Epithelial cell of proximal tubule (primary cell): ENCODE results near the gene BBIP1. TPM values are rescaled to one million over a fixed set of nuclear protein-coding genes. Genes with fewer than 3 reads are reported as not detected.
A peak's percentile ranks its signal among the peaks of the same experiment; 100 is the strongest.

Experiments
- DNase-seq: peaks from one replicate; pipeline ENCODE4 v3.0.0-alpha.2; 2011; ENCODE audit warnings: low read depth
- H3K4me3 ChIP-seq: 2 replicates; pipeline ENCODE4 v1.5.1; 2011; ENCODE audit warnings: low read depth, mild to moderate bottlenecking, low read length
- total RNA-seq: library from RNA; depleted of rRNA; stranded (reverse); fragments of >200 nt; gene quantifications from 2 replicates; pipeline ENCODE4 v1.2.3, GENCODE V29; 2015
- TF ChIP-seq, protein P1 (sequence below): conservative IDR thresholded peaks from 2 replicates; pipeline ENCODE4 v1.5.1; 2012; ENCODE audit warnings: low read depth, mild to moderate bottlenecking, low read length

Gene BBIP1
- total RNA-seq, 1 donor from 2014 or later: 27.0 TPM

DNA sequence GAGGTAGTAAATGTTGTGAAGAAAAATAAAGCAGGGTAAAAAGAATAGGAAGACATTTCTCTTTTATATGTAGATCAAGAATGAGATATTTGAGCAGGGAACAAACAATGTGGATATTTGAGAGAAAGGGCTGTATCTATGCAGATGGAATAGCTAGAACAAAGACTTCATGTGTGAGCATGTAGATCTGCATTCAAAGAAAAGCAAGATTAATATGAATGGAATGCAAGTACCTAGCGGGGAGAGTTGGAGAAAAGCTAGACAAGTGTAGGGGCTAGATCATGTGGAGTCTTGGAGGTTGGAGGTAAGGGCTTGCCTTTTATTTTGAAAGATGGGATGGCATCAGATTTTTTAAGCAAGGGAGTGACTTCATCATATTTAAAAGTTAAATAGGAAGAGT is 27.5 kb upstream of the BBIP1 start:
- DNase-seq: no peak
- no peak overlapping the region for H3K4me3 ChIP-seq
- TF ChIP-seq, protein P1, sequence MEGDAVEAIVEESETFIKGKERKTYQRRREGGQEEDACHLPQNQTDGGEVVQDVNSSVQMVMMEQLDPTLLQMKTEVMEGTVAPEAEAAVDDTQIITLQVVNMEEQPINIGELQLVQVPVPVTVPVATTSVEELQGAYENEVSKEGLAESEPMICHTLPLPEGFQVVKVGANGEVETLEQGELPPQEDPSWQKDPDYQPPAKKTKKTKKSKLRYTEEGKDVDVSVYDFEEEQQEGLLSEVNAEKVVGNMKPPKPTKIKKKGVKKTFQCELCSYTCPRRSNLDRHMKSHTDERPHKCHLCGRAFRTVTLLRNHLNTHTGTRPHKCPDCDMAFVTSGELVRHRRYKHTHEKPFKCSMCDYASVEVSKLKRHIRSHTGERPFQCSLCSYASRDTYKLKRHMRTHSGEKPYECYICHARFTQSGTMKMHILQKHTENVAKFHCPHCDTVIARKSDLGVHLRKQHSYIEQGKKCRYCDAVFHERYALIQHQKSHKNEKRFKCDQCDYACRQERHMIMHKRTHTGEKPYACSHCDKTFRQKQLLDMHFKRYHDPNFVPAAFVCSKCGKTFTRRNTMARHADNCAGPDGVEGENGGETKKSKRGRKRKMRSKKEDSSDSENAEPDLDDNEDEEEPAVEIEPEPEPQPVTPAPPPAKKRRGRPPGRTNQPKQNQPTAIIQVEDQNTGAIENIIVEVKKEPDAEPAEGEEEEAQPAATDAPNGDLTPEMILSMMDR: no peak

DNA sequence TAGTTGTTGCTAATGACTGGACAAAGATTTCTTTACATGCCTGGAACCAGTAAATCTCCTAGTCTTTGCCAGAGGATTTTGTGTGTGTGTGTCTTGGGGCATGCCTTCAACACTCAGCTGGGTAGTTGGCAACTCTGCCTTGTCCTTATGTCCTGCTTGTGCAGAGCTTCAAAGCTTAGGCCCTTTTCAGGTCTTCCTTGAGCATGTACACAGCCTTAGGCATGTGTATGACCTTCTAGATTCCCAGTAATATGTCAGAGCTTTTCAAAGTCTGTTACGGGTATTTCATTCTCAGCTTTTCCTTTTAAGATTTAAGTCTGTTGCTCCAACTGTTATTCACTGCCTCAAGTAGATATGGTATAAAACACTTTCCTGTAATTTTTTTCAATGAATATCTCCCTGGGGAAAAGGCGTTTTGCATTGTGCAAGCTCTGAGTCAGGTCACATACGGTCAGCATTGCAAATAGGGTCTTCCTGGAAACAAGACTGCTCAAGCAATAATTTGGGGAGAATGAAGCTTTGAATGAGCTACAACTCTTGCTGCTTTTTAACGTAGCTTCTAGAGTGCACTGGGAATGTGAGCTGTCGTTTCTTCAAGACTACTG is 25.9 kb upstream of the BBIP1 start:
- peak; percentile 10 for DNase-seq
- no peak overlapping the region for H3K4me3 ChIP-seq
- TF ChIP-seq, protein P1: no peak

DNA sequence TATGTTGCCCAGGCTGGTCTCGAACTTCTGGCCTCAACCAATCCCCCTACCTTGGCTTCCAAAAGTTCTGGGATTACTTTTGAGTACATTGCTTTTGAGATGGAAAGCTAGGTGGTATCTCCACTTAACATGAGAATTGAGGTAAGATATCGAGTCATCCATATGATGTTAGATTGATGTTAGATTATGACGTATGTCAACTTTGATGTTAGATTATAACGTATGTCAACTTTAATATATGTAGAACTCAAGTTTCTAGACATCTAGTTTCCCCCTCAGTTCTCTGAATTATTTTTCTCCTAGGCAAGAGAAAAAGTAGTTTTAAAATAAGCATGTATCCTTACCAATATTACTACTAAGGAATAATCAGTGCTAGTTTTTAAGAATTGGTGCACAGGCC is 20.4 kb upstream of the BBIP1 start:
- DNase-seq: no peak
- TF ChIP-seq, protein P1: no peak
- H3K4me3 ChIP-seq: no peak overlapping the region

DNA sequence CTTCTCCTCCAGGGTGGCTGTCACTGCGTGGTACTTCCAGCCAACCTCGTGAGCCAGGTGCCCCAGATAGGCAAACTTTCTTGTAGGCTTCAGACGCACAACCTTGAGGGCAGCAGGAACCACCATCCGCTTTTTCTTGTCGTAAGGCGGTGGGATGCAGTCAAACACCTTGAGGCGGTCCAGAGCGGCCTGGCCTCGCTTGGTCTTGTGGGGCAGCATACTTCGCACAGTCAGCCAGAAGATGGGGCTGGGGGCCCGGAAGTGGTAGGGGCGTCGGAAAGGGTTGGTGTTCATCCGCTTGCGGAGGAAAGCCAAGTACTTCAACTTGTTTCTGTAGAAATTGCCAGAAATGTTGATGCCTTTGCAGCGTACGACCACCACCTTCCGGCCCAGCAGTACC is 17.8 kb upstream of the BBIP1 start:
- no peak for DNase-seq
- TF ChIP-seq, protein P1: no peak
- H3K4me3 ChIP-seq: no peak overlapping the region

DNA sequence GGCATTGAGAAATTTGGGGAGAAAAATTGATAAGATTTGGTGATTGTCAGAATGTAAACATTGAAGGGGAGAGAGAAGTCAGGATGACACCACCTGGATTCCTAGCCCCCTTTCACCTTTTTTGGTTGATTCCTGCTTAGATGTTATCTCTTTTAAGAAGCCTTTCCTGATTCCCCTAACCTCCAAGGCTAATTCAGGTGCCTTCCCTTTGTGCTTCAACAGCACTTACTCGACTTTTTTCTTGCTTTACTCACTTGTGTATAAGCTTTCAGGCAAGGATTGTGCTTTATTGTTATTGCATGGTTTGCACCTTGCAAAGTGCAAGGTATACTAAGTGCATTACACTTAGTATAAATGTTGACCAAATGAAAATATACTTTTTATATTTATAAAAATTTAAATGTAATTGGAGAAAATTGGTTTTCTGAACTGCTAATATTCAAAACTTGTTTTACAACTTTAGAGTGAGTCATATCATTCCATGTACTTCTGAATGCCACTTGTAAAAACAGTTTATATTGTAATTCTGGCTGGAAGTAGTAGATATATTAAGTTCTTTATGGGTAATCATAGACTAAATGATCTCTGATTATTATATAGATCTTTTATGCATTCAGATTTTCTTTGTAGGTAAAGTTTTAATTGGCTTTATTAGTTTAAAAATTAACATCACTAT is 13.7 kb upstream of the BBIP1 start:
- no peak for DNase-seq
- TF ChIP-seq, protein P1: no peak
- H3K4me3 ChIP-seq: no peak overlapping the region

DNA sequence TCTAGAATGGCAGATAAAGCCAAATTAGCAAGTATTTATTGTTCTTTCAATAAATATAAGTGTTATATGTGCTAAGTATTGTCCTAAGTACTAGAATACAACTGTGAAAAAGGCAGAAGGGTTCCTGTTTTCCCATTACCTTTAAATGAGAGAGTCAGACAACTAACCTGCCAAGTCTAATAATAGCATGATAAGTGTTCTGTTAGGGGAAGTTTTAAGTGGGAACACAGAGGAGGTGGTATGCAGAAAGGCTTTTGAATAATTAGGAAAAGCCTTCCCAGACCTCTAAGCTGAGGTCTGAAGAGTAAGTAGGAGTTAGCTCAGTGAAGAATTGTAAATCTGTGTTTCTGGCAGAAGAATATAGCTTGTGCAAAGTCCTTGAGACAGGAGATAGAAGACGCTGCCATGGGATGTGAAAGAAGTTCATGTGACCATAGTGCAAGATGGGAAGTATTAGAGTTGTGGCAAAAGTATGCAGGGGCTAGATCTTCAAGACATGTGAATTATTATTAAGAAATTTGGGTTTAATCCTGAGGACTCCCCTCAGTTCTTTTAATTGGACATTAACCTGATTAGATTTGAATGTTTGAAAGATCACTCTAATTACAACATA is 12.9 kb upstream of the BBIP1 start:
- DNase-seq: no peak
- TF ChIP-seq, protein P1: no peak
- no peak overlapping the region for H3K4me3 ChIP-seq

DNA sequence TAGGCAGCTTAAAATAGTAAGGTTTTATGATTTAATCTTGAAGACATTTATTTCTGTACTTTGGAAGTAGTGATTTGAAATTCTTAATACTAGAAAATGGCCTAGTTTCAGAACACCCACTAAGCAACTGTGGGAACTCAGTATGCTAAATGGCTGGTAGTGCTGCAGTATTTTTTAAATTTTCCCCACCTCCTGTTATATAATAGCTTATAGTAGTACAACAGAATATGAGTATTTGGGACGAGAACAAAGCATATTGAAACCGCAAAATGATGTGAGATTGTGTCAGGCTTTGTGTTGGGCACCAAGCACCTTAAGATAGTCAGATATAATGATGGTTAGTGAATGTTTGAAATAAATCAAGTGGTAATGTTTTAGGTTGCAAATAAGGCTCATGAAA is 8.5 kb upstream of the BBIP1 start:
- H3K4me3 ChIP-seq: no peak overlapping the region
- DNase-seq: no peak
- TF ChIP-seq, protein P1: no peak
